H1 (cell line): Measurements from ENCODE around the gene PPP2R3B. TPM values are rescaled to one million over a fixed set of nuclear protein-coding genes. Genes with fewer than 3 reads are reported as not detected.
A peak's percentile ranks its signal among the peaks of the same experiment; 100 is the strongest.
"Not testable (repeated sequence)": the region's sequence is repeated elsewhere in the genome, so short reads cannot be mapped to it uniquely, and the experiment has no call there.

Source experiments
- CTCF ChIA-PET: fragments of 300-600 bp; sonication (Branson Sonifier 250); formaldehyde crosslinking; loops from one replicate; lab custom pipeline; 2021; ENCODE audit not compliant: partially characterized antibody; lab: Charles Lee
- POLR2A ChIA-PET: fragments of 300-600 bp; sonication (Branson Sonifier 250); formaldehyde crosslinking; loops from one replicate; lab custom pipeline; 2021; ENCODE audit warnings: inconsistent platforms; ENCODE audit not compliant: partially characterized antibody; lab: Charles Lee
- DNase-seq, 2 experiments: peaks; one replicate each; pipeline versions ENCODE4 v3.0.0 to v3.0.0-alpha.2; 2010 to 2022; ENCODE audit warnings: low spot score in 2 of 2, low read depth in 1 of 2, mixed read lengths in 1 of 2
- FAIRE-seq: peaks from 2 replicates; lab custom pipeline; 2011; peaks lifted over from hg19 to GRCh38; lab: Jason Lieb, UNC
- H2AFZ ChIP-seq: 2 replicates; pipeline ENCODE4 v1.8.1; 2012; ENCODE audit warnings: low read length, inconsistent platforms
- H2AK5ac ChIP-seq: 2 replicates; pipeline ENCODE4 v1.6.1; 2013; ENCODE audit warnings: low read depth, low read length
- H2BK120ac ChIP-seq: replicated peaks from 2 replicates; pipeline ENCODE3; 2013; ENCODE audit warnings: low read depth, low read length, inconsistent platforms
- H2BK12ac ChIP-seq: 2 replicates; pipeline ENCODE4 v1.6.1; 2013; ENCODE audit warnings: low read depth, low read length
- H2BK15ac ChIP-seq: 2 replicates; pipeline ENCODE4 v1.6.1; 2013; ENCODE audit warnings: low read length
- H2BK20ac ChIP-seq: 2 replicates; pipeline ENCODE4 v1.6.1; 2013; ENCODE audit warnings: low read length
- H2BK5ac ChIP-seq: 2 replicates; pipeline ENCODE4 v1.6.1; 2013; ENCODE audit warnings: low read depth, low read length
- H3K14ac ChIP-seq: 2 replicates; pipeline ENCODE4 v1.6.1; 2013; ENCODE audit warnings: inconsistent platforms; ENCODE audit not compliant: insufficient read length
- H3K18ac ChIP-seq: 2 replicates; pipeline ENCODE4 v1.6.1; 2013; ENCODE audit warnings: low read length; ENCODE audit errors: extremely low read depth
- H3K23ac ChIP-seq: 2 replicates; pipeline ENCODE4 v1.6.1; 2013; ENCODE audit warnings: inconsistent platforms; ENCODE audit not compliant: insufficient read length
- H3K23me2 ChIP-seq: 2 replicates; pipeline ENCODE4 v1.6.1; 2013; ENCODE audit warnings: low read depth, low read length
- H3K27ac ChIP-seq: 2 replicates; pipeline ENCODE4 v1.6.1; 2011; ENCODE audit warnings: low read depth, low read length, inconsistent platforms
- H3K27me3 ChIP-seq, 4 experiments: replicated peaks in 1 of 4; 1 replicate in 1 of 4; 2 replicates in 3 of 4; pipeline versions ENCODE4 v1.6.1 to v1.8.1; 2011 to 2013; ENCODE audit warnings: low read length in 3 of 4, mild to moderate bottlenecking in 3 of 4, inconsistent platforms in 2 of 4, mixed read lengths in 2 of 4, moderate library complexity in 1 of 4; ENCODE audit not compliant: control insufficient read depth in 3 of 4, insufficient read depth in 3 of 4; ENCODE audit errors: extremely low read depth in 1 of 4
- H3K36me3 ChIP-seq, 4 experiments: 2 replicates each; pipeline versions ENCODE4 v1.6.1 to v1.8.1; 2011 to 2013; ENCODE audit warnings: mild to moderate bottlenecking in 4 of 4, low read length in 3 of 4, moderate library complexity in 2 of 4, control low read depth in 1 of 4, inconsistent platforms in 1 of 4; ENCODE audit not compliant: insufficient read depth in 4 of 4, control insufficient read depth in 2 of 4
- H3K4ac ChIP-seq: replicated peaks from 2 replicates; pipeline ENCODE3; 2013; ENCODE audit warnings: low read length, low read depth, mixed read lengths, inconsistent platforms; ENCODE audit not compliant: insufficient read length
- H3K4me1 ChIP-seq, 4 experiments: replicated peaks in 1 of 4; 1 replicate in 1 of 4; 2 replicates in 3 of 4; pipeline versions ENCODE4 v1.6.1 to v1.8.1; 2011 to 2013; ENCODE audit warnings: low read length in 3 of 4, inconsistent platforms in 2 of 4, mixed read lengths in 1 of 4; ENCODE audit not compliant: insufficient read depth in 4 of 4, control insufficient read depth in 3 of 4
- H3K4me2 ChIP-seq, 2 experiments: 2 replicates each; pipeline versions ENCODE4 v1.6.1 to v1.8.1; 2011 to 2013; ENCODE audit warnings: low read depth in 2 of 2, low read length in 2 of 2, control low read depth in 1 of 2, inconsistent platforms in 1 of 2, mild to moderate bottlenecking in 1 of 2; ENCODE audit not compliant: insufficient read depth in 1 of 2
- H3K4me3 ChIP-seq, 4 experiments: fragments of 200-600, 300-600 bp in 1 of 4; sonication (generic), shearing (Covaris generic), sonication (Bioruptor Twin) in 1 of 4; 2 replicates each; pipeline versions ENCODE4 v1.5.1 to v1.8.1; 2011 to 2016; ENCODE audit warnings: low read length in 4 of 4, low read depth in 3 of 4, control low read depth in 2 of 4, inconsistent platforms in 2 of 4, mild to moderate bottlenecking in 2 of 4, mixed read lengths in 1 of 4, moderate library complexity in 1 of 4; ENCODE audit not compliant: insufficient read depth in 2 of 4; ENCODE audit errors: extremely low read depth in 1 of 4
- H3K56ac ChIP-seq: replicated peaks from 2 replicates; pipeline ENCODE3; 2013; ENCODE audit warnings: low read depth, mild to moderate bottlenecking, mixed read lengths, low read length, inconsistent platforms; ENCODE audit not compliant: insufficient read length
- H3K79me1 ChIP-seq: 2 replicates; pipeline ENCODE4 v1.6.1; 2013; ENCODE audit warnings: low read depth, low read length, control low read depth
- H3K79me2 ChIP-seq, 2 experiments: 2 replicates each; pipeline versions ENCODE4 v1.6.1 to v1.8.1; 2012 to 2013; ENCODE audit warnings: low read length in 2 of 2, mild to moderate bottlenecking in 2 of 2, inconsistent platforms in 1 of 2; ENCODE audit not compliant: insufficient read depth in 2 of 2, control insufficient read depth in 1 of 2
- H3K9ac ChIP-seq, 4 experiments: replicated peaks in 1 of 4; 1 replicate in 1 of 4; 2 replicates in 3 of 4; pipeline versions ENCODE4 v1.6.1 to v1.8.1; 2011 to 2013; ENCODE audit warnings: low read depth in 3 of 4, low read length in 3 of 4, control low read depth in 2 of 4, mild to moderate bottlenecking in 2 of 4, moderate library complexity in 2 of 4, inconsistent platforms in 1 of 4; ENCODE audit errors: extremely low read depth in 1 of 4
- H3K9me3 ChIP-seq, 2 experiments: 2 replicates each; pipeline versions ENCODE4 v1.6.1 to v1.8.1; 2012 to 2013; ENCODE audit warnings: mild to moderate bottlenecking in 2 of 2, moderate library complexity in 2 of 2, control low read depth in 1 of 2, inconsistent platforms in 1 of 2, low read depth in 1 of 2, low read length in 1 of 2, mixed read lengths in 1 of 2; ENCODE audit not compliant: insufficient read depth in 2 of 2
- H4K20me1 ChIP-seq, 2 experiments: replicated peaks in 1 of 2; 2 replicates each; pipeline versions ENCODE3 to v1.8.1; 2011 to 2013; ENCODE audit warnings: inconsistent platforms in 2 of 2, low read length in 2 of 2, mild to moderate bottlenecking in 1 of 2; ENCODE audit not compliant: insufficient read depth in 2 of 2, control insufficient read depth in 1 of 2
- H4K5ac ChIP-seq: 2 replicates; pipeline ENCODE4 v1.6.1; 2013; ENCODE audit warnings: low read length, low read depth, mixed read lengths, inconsistent platforms; ENCODE audit not compliant: insufficient read length
- H4K8ac ChIP-seq: 2 replicates; pipeline ENCODE4 v1.8.0; 2013; ENCODE audit warnings: mild to moderate bottlenecking, moderate library complexity, low read length, inconsistent platforms; ENCODE audit not compliant: insufficient read depth; ENCODE audit errors: extremely low read depth
- H4K91ac ChIP-seq: replicated peaks from 2 replicates; pipeline ENCODE3; 2013; ENCODE audit warnings: low read length, mixed read lengths, inconsistent platforms; ENCODE audit not compliant: insufficient read length
- WGBS, 2 experiments: shearing (Covaris generic) in 1 of 2; methylation state at CpG; one replicate each; pipeline versions ENCODE4 v1.1.6 to v1.1.7; 2013 to 2015; ENCODE audit warnings: low lambda C conversion rate in 2 of 2, mixed read lengths in 2 of 2, inconsistent platforms in 1 of 2, low coverage in 1 of 2, missing lambda C conversion rate in 1 of 2; ENCODE audit not compliant: insufficient replicate concordance in 2 of 2, insufficient coverage in 1 of 2, insufficient read length in 1 of 2; ENCODE audit errors: extremely low coverage in 1 of 2, missing lambda C conversion rate in 1 of 2; 5-methylcytosine and 5-hydroxymethylcytosine counted together
- polyA plus RNA-seq, 7 experiments: library from polyadenylated mRNA; depleted of rRNA in 3 of 7; stranded (reverse) in 5 of 7; unstranded in 2 of 7; fragments of >200 nt in 5 of 7; fragments of 200-250 nt in 2 of 7; gene quantifications; 1 replicate in 5 of 7; 2 replicates in 1 of 7; 4 replicates in 1 of 7; pipeline versions ENCODE4 v1.2.1 to v1.2.3, GENCODE V29; 2011 to 2013; ENCODE audit warnings: missing spikeins in 2 of 7, mixed read lengths in 2 of 7
- total RNA-seq: library from RNA; stranded (reverse); fragmentation: NEBNext Ultra II Directional; extraction: Animal tissue kit (Norgen Biotek cat#: 25700); gene quantifications from 2 replicates; pipeline ENCODE4 v1.2.1, GENCODE V29; 2021

PPP2R3B gene
- total and polyA plus RNA-seq, 2 of the 8 experiments (the other 6 are each of a cell fraction or from before 2014, with no cell fraction given) = 47.6 to 86.7 TPM

GRCh38 chrX:305781-306613, 80.7 kb downstream of the PPP2R3B start:
- H2AFZ ChIP-seq, H3K27ac ChIP-seq, H2BK120ac ChIP-seq, H4K5ac ChIP-seq, H3K79me2 ChIP-seq, H3K9ac ChIP-seq, H3K79me1 ChIP-seq, POLR2A ChIA-PET, H4K91ac ChIP-seq, H2BK20ac ChIP-seq, DNase-seq, H3K23me2 ChIP-seq, H2BK5ac ChIP-seq, H3K14ac ChIP-seq, H3K18ac ChIP-seq, H3K4me1 ChIP-seq, H4K8ac ChIP-seq, H3K4me3 ChIP-seq, H3K23ac ChIP-seq, H3K4me2 ChIP-seq, H3K9me3 ChIP-seq, H2BK12ac ChIP-seq, H2AK5ac ChIP-seq, CTCF ChIA-PET, H3K4ac ChIP-seq, H3K56ac ChIP-seq, H2BK15ac ChIP-seq, H3K27me3 ChIP-seq: not testable (repeated sequence)
- peak; percentile 83 for FAIRE-seq
- Histone ChIP-seq H4K20me1 (peaks cover 6 to 17% of the 10 kb centered on the region in 2 experiments), H3K36me3 (peaks cover 20 to 74% (median 48%) of the 10 kb centered on the region in 4 experiments)
- 94% methylated on average over 12 of the region's 12 CpGs; no CpG with 5 or more reads in 1 of the 2 experiments for WGBS, 2 experiments
